Left forelimb (tissue), 1 donor: ENCODE results near the gene GH2.

ENCODE experiments used
- DNase-seq: peaks from one replicate; pipeline ENCODE4 v3.0.0-alpha.2; 2018; ENCODE audit warnings: low spot score

GH2 gene

GRCh38 chr17:63840591-63841349 is 41.0 kb downstream of the GH2 start:
- no peak for DNase-seq

- no peak for DNase-seq
These were observed 43.0 kb downstream of the GH2 start for GRCh38 chr17:63838631-63839171.

GRCh38 chr17:63837962-63838600 is 43.7 kb downstream of the GH2 start:
- no peak for DNase-seq

- DNase-seq, result no peak
These were observed 44.3 kb downstream of the GH2 start for GRCh38 chr17:63837480-63837879.

GRCh38 chr17:63836811-63837210 is 44.9 kb downstream of the GH2 start:
- DNase-seq, result no peak

GRCh38 chr17:63835167-63835720 is 46.5 kb downstream of the GH2 start:
- DNase-seq, result no peak

GRCh38 chr17:63834431-63835166 is 47.1 kb downstream of the GH2 start:
- no peak for DNase-seq

GRCh38 chr17:63833741-63834373 is 47.9 kb downstream of the GH2 start:
- no peak for DNase-seq

- DNase-seq, result no peak
These were observed 48.6 kb downstream of the GH2 start for GRCh38 chr17:63833026-63833740.

GRCh38 chr17:63832455-63832854 is 49.3 kb downstream of the GH2 start:
- DNase-seq, result no peak

- DNase-seq, result no peak
These were observed 49.7 kb downstream of the GH2 start for GRCh38 chr17:63832014-63832413.

- no peak for DNase-seq
These were observed 50.2 kb downstream of the GH2 start for GRCh38 chr17:63831505-63831904.

GRCh38 chr17:63830904-63831491 is 50.7 kb downstream of the GH2 start:
- no peak for DNase-seq

- no peak for DNase-seq
These were observed 51.5 kb downstream of the GH2 start for GRCh38 chr17:63830278-63830677.
